ENCODE results near the gene SKIL.

The SKIL gene

DNA sequence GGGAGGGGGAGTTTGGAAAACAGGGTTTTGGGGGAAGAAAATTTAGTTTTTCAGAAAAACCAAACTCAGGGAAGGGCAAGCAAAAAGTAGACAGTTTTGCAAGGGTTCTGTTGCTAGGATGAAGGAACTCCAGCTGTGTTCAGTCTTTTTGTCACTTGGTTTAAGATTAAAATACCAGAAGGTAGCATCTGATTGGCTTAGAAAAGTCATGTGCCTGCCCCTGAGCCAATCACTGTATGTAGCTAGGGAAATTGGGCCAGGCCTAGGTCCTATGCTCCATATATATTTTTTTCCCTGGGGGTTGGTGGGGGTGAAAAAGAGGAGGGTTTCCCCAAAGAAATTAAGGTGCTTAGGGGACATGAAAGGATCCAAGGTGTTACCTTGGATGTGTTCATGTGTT lies 85.4 kb downstream of the SKIL start:
- DNase-seq = no peak

GRCh38 chr3:170443457-170443856 lies 85.9 kb downstream of the SKIL start:
- DNase-seq = no peak
